ENCODE data around the gene SPECC1.
A peak's percentile ranks its signal among the peaks of the same experiment; 100 is the strongest.
"Not testable (repeated sequence)": the region's sequence is repeated elsewhere in the genome, so short reads cannot be mapped to it uniquely, and the experiment has no call there.

Gene SPECC1

DNA sequence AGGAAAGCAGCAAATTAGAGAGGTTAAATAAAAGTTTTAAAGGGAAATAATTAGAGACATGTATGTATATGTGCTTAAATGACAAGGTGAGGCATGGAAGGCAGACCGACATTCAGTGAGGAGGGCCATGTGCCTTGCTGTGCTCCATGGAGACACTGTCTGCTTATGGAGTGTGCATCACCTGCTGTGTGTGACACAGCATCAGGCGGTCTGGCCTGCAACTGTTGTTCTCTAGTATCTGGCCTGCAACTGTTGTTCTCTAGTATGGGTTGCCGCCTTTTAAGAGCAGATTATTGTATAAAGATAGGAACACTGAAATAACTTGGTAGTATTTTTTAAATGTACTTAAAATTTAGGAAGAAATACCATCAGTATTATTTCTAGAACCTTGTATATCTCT is 233.1 kb downstream of the SPECC1 start:
- no peak for DNase-seq (ENCODE audit: low read depth, low spot score)
- H3K4me3 ChIP-seq (ENCODE audit: low read length) = no peak overlapping the region

- no peak overlapping the region for H3K4me3 ChIP-seq (ENCODE audit: low read length)
- no peak for DNase-seq (ENCODE audit: low read depth, low spot score)
Measured at GRCh38 chr17:20243524-20243923, 234.4 kb downstream of the SPECC1 start.

DNA sequence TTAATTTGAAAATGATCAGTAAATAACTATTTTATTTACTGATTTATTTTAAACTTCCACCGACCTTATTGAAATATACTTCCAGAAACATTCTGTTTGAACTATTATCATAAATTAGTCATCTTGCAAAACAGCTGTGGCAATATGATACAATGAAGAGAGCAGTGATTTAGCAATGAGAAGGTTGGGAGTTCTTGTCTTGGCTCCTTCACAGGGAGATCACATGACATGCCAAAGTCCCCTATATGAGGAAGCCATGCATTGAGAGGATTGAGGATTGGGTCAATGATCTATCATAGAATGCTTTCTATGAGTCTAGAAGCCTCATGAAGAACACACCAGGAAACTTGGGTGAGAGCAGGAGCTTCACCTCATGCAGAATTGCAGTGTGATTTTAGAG is 235.5 kb downstream of the SPECC1 start:
- DNase-seq (ENCODE audit: low read depth, low spot score) = no peak
- no peak overlapping the region for H3K4me3 ChIP-seq (ENCODE audit: low read length)

DNA sequence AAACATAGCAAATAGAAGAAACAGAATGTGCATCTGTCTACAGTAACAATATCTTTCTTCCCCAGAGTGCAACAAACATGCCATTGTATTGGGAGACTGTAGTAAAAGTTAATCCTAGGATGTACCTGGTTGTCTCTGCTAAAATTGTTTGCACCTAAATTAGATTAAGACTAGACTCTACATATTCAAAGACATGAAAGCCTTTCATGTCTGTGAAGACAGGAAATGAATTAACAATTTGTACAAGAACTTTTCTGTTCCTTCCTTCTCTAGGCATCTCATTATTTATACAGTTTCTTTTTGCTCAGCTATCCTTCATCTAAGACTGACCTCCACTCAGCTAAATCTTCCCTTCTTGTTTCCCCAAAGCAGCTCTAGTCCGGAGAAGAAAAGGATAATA is 237.5 kb downstream of the SPECC1 start:
- H3K4me3 ChIP-seq (ENCODE audit: low read length) = no peak overlapping the region
- DNase-seq (ENCODE audit: low read depth, low spot score) = no peak

DNA sequence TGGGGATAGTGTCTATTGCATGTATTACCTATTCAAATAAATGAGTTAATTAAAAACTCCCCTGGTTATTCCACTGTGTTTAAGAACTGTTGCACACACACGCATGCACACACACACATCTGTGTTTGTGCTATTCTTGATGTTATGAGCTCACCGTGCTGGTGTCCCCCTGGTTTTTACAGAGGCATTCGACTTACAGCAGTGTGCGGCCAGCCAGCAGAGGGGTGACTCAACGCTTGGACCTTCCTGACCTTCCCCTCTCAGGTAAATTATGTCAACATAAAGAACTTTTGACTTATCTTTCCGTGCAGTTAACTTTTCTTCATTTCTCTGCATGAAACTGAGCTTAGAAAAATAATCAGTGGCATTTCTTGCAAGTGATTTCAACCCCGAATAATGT is 244.2 kb downstream of the SPECC1 start:
- no peak for DNase-seq (ENCODE audit: low read depth, low spot score)
- H3K4me3 ChIP-seq (ENCODE audit: low read length) = no peak overlapping the region

- DNase-seq (ENCODE audit: low read depth, low spot score) = no peak
- H3K4me3 ChIP-seq (ENCODE audit: low read length) = no peak overlapping the region
Measured at GRCh38 chr17:20254541-20254940, 245.4 kb downstream of the SPECC1 start.

- DNase-seq (ENCODE audit: low read depth, low spot score) = no peak
- H3K4me3 ChIP-seq (ENCODE audit: low read length) = no peak overlapping the region
Measured at GRCh38 chr17:20256144-20256543, 247.0 kb downstream of the SPECC1 start.

DNA sequence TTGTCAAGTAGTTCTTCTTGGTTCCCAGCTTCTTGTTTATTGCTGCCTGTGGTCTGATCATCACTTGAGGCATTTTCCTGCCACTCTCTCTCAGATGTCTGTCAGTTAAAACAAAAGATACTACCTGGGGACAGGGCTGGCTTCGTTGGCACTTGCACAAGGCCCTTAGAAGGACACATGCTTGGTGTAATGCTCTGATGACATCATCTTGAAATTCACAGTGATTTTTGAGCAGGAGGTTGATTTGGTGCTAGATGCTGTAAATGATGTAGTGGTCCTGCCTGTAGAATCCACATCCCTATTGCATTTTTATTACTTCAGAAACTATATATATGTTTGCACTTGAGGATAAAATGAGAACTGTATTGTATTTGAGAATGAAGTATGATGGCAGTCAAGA is 247.8 kb downstream of the SPECC1 start:
- no peak overlapping the region for H3K4me3 ChIP-seq (ENCODE audit: low read length)
- DNase-seq (ENCODE audit: low read depth, low spot score) = no peak

GRCh38 chr17:20257798-20258197 is 248.6 kb downstream of the SPECC1 start:
- DNase-seq (ENCODE audit: low read depth, low spot score) = no peak

DNA sequence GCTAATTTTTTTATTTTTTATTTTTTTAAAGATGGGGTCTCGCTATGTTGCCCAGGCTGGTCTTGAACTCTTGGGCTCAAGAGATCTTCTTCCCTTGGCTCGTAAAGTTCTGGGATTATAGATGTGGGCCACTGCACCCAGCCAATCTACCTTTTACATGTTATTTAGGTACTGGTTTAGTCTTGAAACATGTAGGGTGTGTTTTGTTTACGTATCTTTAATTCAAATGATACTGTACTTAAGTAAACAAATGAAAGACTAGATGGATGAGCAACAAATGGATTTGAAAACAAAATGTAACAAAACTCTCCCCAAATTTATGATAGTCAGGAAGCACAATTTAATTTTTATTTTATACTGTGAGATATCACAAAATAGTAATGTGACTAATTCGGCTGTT is 250.5 kb downstream of the SPECC1 start:
- H3K4me3 ChIP-seq (ENCODE audit: low read length) = no peak overlapping the region
- no peak for DNase-seq (ENCODE audit: low read depth, low spot score)

More at GRCh38 chr17:20257798-20258197, 248.6 kb downstream of the SPECC1 start:
- H3K4me3 ChIP-seq (ENCODE audit: low read length) = no peak overlapping the region

GRCh38 chr17:20260268-20260667 is 251.1 kb downstream of the SPECC1 start:
- no peak for DNase-seq (ENCODE audit: low read depth, low spot score)
- H3K4me3 ChIP-seq (ENCODE audit: low read length) = no peak overlapping the region

DNA sequence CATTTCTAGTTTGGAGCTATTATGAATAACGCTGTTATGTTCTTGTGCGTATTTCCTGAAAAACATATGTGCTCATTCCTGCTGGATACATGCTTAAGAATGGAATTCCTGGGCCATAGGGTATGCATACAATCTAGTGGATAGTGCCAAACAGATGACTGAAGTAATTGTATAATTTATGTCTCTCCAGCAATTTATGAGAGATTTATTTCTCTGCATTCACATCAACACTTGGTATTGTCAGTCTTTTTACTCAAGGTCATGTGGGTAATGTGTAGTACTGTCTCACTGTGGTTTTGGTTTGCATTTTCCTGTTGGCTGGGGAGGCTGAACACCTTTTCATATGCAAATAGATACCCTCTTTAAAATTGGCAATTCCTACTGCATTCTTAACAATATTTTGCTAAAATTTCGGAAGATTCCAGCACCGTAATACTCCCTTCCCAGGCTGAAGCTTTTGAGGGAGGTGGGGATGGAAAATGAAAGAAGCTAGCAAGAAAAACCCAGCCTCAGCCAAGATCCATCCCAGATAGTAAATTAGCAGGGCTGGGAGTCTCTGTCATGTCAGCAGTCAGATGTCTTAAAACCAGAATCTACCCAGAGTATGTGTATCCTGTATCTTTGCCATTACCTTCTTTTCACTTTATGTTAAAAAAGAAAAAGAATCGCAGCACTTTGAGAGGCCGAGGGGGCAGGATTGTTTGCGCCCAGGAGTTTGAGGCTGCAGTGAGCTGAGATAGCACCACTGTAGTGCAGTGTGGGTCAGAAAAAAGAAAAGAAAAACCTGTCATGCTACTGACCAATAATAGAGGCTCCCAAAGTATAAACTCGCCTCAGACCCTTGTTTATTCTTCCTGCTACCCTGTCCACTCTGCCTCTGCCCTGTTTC is 253.3 kb downstream of the SPECC1 start:
- H3K4me3 ChIP-seq (ENCODE audit: low read length) = no peak overlapping the region
- no peak for DNase-seq (ENCODE audit: low read depth, low spot score)

DNA sequence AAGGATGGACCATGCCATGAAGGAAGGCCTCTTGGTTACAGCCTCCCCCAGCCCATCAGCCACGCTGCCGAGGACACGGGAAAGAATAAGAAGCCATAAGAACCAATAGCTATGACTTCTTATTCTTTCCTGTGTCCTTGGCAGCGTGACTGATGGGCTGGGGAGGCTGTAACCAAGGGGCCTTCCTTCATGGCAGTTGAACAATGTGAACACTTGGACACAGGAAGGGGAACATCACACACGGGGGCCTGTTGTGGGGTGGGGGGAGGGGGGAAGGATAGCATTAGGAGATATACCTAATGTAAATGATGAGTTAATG is 253.9 kb downstream of the SPECC1 start:
- DNase-seq (ENCODE audit: low read depth, low spot score) = not testable (repeated sequence)

GRCh38 chr17:20263595-20263994 is 254.4 kb downstream of the SPECC1 start:
- DNase-seq (ENCODE audit: low read depth, low spot score) = no peak
- no peak overlapping the region for H3K4me3 ChIP-seq (ENCODE audit: low read length)

More for the DNA sequence above, 253.9 kb downstream of the SPECC1 start:
- H3K4me3 ChIP-seq (ENCODE audit: low read length) = not testable (repeated sequence)

DNA sequence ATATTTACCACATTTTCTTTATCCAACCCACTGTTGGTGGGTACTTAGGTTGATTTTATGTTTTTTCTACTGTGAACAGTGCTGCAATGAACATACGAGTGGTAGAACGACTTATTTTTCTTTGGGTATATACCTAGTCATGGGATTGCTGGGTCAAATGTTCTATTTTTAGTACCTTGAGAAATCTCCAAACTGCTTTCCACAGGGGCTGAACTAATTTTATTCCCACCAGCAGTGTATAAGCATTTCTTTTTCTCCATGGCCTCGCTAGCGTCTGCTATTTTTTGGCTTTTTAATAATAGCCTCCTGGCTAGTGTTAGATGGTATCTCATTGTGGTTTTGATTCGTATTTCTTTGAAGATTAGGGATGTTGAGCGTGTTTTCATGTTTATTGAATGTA is 255.8 kb downstream of the SPECC1 start:
- H3K4me3 ChIP-seq (ENCODE audit: low read length) = no peak overlapping the region
- DNase-seq (ENCODE audit: low read depth, low spot score) = no peak

- DNase-seq (ENCODE audit: low read depth, low spot score) = no peak
- no peak overlapping the region for H3K4me3 ChIP-seq (ENCODE audit: low read length)
Measured at GRCh38 chr17:20266806-20267458, 257.8 kb downstream of the SPECC1 start.

DNA sequence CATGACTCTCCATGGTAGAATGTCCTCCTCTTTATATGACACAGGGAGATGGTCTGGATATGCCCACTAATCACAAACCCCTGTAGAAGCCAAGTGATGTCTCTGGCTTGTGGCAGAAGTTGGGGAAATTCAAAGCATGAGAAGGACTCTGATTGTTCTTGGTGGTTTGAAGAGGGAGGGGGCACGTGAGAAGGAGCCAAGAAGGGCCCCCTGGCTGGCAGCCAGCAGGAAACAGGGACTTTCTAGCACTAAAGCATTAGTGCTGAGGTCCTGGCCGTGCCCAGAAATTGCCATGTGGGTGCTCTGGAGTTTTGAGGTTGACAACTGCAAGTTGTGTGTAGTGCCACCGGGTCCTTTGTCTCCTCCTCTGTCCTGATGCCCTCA is 258.3 kb downstream of the SPECC1 start:
- DNase-seq (ENCODE audit: low read depth, low spot score) = peak; percentile 61
- no peak overlapping the region for H3K4me3 ChIP-seq (ENCODE audit: low read length)

GRCh38 chr17:20270369-20270768 is 261.2 kb downstream of the SPECC1 start:
- DNase-seq (ENCODE audit: low read depth, low spot score) = no peak
- H3K4me3 ChIP-seq (ENCODE audit: low read length) = no peak overlapping the region

GRCh38 chr17:20271011-20271610 is 262.0 kb downstream of the SPECC1 start:
- no peak for DNase-seq (ENCODE audit: low read depth, low spot score)
- no peak overlapping the region for H3K4me3 ChIP-seq (ENCODE audit: low read length)

GRCh38 chr17:20273741-20274500 is 264.8 kb downstream of the SPECC1 start:
- no peak for DNase-seq (ENCODE audit: low read depth, low spot score)
- no peak overlapping the region for H3K4me3 ChIP-seq (ENCODE audit: low read length)
